NB4 (cell line): ENCODE data around the gene RBM20.

ENCODE experiments used
- DNase-seq: peaks from one replicate; pipeline ENCODE4 v3.0.0; 2010; ENCODE audit warnings: low read depth
- H3K4me3 ChIP-seq: one replicate; pipeline ENCODE4 v1.5.1; 2011; ENCODE audit warnings: mild to moderate bottlenecking, low read depth, low read length, moderate library complexity
- MYC ChIP-seq: IDR thresholded peaks from 2 replicates; pipeline ENCODE4 v1.6.1; 2011; ENCODE audit warnings: low read depth, low read length
- POLR2A ChIP-seq: IDR thresholded peaks from 2 replicates; pipeline ENCODE4 v1.6.1; 2011; ENCODE audit warnings: mild to moderate bottlenecking; ENCODE audit not compliant: insufficient read length; ENCODE audit errors: extremely low read depth
- TF ChIP-seq, protein P1 (sequence below): IDR thresholded peaks from one replicate; pipeline ENCODE4 v1.5.1; 2012; ENCODE audit warnings: low read depth, low read length
- TF ChIP-seq, protein P2 (sequence below): IDR thresholded peaks from 2 replicates; pipeline ENCODE4 v1.6.1; 2011; ENCODE audit warnings: low read depth, low read length

Gene RBM20

DNA sequence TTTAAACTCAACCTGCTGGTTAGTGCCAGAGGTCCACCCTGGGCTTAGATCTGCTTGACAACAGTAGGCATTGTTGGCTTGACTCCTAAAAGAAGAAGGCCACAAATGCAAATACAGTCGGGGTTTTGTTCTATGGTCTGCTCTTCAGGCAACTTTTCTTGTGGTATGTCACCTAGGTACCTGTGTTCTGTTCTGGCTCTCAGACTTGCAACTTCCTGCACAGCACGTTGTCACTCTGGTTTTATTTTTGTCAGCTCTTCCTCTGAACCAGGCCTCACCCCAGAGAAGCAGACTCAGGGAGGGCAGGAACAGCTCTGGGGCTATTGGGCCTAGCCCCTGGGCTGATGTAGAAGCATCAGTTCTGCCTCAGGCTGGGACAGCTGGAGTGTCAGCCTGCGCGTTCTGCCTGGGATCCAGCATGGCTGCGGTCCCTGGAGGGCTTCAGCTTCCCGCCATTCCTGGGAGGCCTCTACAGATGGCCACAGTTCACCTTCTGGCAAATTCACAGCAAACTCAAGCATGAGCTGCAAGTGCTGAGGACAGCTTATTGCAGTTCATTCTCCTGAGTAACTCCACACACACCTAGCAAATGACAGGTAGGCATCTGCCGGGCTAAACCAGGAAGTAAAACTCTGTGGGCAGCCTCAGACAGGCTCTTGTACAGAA is 216.6 kb downstream of the RBM20 start:
- TF ChIP-seq MYC: no peak
- TF ChIP-seq, protein P1, sequence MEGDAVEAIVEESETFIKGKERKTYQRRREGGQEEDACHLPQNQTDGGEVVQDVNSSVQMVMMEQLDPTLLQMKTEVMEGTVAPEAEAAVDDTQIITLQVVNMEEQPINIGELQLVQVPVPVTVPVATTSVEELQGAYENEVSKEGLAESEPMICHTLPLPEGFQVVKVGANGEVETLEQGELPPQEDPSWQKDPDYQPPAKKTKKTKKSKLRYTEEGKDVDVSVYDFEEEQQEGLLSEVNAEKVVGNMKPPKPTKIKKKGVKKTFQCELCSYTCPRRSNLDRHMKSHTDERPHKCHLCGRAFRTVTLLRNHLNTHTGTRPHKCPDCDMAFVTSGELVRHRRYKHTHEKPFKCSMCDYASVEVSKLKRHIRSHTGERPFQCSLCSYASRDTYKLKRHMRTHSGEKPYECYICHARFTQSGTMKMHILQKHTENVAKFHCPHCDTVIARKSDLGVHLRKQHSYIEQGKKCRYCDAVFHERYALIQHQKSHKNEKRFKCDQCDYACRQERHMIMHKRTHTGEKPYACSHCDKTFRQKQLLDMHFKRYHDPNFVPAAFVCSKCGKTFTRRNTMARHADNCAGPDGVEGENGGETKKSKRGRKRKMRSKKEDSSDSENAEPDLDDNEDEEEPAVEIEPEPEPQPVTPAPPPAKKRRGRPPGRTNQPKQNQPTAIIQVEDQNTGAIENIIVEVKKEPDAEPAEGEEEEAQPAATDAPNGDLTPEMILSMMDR: no peak
- TF ChIP-seq, protein P2, sequence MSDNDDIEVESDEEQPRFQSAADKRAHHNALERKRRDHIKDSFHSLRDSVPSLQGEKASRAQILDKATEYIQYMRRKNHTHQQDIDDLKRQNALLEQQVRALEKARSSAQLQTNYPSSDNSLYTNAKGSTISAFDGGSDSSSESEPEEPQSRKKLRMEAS: no peak
- no peak for TF ChIP-seq POLR2A
- peak; percentile 43 for DNase-seq
- H3K4me3 ChIP-seq: no peak overlapping the region

DNA sequence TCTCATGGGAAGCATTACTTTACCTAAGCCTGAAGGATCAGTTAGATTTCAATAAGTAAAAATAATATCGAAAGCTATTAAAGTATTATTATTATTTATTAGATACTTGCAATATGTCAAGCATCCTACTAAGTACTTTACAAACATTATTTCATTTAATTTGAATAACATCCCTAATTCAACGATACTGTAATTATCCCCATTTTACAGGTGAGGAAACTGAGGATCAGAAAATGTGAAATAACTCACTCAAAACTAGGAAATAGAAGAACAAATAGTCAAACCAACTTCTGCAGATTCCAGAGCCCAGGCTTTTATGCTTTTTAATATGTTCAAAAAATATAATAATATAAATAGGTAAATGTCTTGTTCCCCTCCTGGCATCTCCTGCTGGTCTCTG is 217.3 kb downstream of the RBM20 start:
- TF ChIP-seq POLR2A: no peak
- TF ChIP-seq MYC: no peak
- TF ChIP-seq, protein P1: no peak
- TF ChIP-seq, protein P2: no peak
- H3K4me3 ChIP-seq: no peak overlapping the region
- DNase-seq: no peak

DNA sequence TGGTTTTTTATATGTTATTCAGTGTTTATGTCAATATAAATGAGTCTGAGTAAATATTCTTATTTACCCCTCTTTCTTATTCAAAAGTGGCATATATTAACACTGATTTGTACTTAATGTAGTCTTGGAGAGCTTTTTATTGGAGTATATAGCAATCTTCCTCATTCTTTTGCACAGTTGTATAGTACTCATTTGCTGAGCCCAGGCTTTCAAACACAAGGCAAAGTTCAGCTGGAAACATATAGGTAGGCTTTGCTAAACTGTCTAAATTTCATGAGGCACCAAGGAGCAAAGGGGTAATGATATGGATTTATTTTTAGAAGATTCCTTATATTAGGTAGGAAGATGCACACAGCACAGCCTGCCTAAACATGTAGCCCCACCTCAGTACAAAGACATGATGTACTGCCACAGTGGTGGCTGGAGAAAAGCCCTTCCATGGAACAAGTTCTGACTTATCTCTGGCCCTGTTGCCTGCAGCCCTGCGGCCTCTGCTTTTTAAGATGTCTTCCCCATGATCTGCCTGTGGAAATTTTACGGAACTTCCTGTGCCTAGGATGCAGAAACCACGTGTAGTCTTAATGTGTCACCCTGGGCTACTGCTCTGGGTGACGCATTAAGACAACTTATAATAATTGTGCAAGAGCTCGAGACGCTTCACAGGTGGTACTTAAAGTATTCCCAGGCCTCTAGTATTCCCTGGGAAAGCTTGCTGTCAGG is 218.0 kb downstream of the RBM20 start:
- peak; percentile 35 for DNase-seq
- no peak for TF ChIP-seq MYC
- TF ChIP-seq, protein P2: no peak
- no peak for TF ChIP-seq POLR2A
- TF ChIP-seq, protein P1: no peak
- no peak overlapping the region for H3K4me3 ChIP-seq

DNA sequence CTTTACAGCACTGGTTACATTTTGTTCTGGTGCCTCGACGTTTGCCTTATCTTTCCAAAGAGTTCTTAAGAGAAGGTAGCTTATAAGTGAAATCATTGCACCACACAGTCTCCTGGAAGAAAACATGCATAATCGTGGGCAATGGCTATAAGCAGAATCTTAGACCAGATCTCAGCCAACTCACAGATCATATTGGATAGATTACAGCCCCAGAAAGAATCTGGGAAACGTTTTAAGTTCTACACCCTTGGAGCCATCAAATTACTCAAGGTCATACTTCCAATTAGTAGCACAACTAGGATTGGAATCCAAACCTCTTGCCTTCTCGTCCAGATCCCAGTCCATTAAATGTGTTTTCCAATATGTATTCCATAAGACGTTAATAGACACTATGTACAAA is 218.8 kb downstream of the RBM20 start:
- no peak for DNase-seq

DNA sequence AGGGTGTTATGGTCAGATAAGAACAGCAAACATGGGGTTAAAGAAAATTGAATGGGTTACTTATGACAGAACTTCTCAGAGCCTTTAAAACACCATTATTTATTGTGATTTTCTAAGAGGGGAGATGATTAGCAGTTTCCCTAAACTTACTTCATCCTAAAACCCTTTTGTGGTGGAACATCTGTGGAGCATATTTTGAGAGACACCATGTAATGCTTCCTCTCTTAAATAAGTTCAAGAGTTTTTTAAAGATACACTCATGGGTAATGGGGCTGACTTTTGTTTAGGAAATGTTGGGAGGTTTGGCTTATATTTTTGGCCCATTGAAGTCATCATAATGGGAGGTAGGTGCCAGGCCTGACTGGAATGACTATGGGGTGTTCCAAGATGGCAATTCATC is 219.2 kb downstream of the RBM20 start:
- DNase-seq: no peak
- TF ChIP-seq, protein P2: no peak
- TF ChIP-seq POLR2A (no peak), MYC (no peak)
- TF ChIP-seq, protein P1: no peak
- no peak overlapping the region for H3K4me3 ChIP-seq

More for the DNA sequence above, 218.8 kb downstream of the RBM20 start:
- TF ChIP-seq, protein P1: no peak
- TF ChIP-seq, protein P2: no peak
- TF ChIP-seq MYC (no peak), POLR2A (no peak)
- H3K4me3 ChIP-seq: no peak overlapping the region
